DOHH2 (cell line): ENCODE data around the gene FAM120A.

Experiments used
- CTCF ChIP-seq: fragments of 200-600 bp; sonication (generic); IDR thresholded peaks from one replicate; pipeline ENCODE4 v1.5.1; 2014; ENCODE audit warnings: antibody characterized with exemption, mild to moderate bottlenecking, low read depth, low read length; ENCODE audit not compliant: poor library complexity, severe bottlenecking
- EZH2phosphoT487 ChIP-seq: fragments of 200-600 bp; sonication (generic); IDR thresholded peaks from 2 replicates; pipeline ENCODE4 v1.6.1; 2017; ENCODE audit warnings: borderline replicate concordance, mild to moderate bottlenecking, antibody characterized with exemption, low read length, moderate library complexity, mixed read lengths

GRCh38 chr9:93466416-93467061, 15.1 kb downstream of the FAM120A start:
- TF ChIP-seq CTCF, result no peak
- no peak for TF ChIP-seq EZH2phosphoT487
